ENCODE measurements around the gene PLEKHG7.

PLEKHG7 gene

GRCh38 chr12:92695056-92695455, 7.7 kb upstream of the PLEKHG7 start:
- TF ChIP-seq CTCF (conservative IDR thresholded peaks at IDR 0.05), result no peak
- no peak overlapping the region for H3K27ac ChIP-seq

- TF ChIP-seq CTCF (conservative IDR thresholded peaks at IDR 0.05), result no peak
- H3K27ac ChIP-seq, result no peak overlapping the region
Measured at GRCh38 chr12:92695577-92695976, 7.2 kb upstream of the PLEKHG7 start.

GRCh38 chr12:92696216-92696615, 6.6 kb upstream of the PLEKHG7 start:
- TF ChIP-seq CTCF (conservative IDR thresholded peaks at IDR 0.05), result no peak
- no peak overlapping the region for H3K27ac ChIP-seq

- no peak overlapping the region for H3K27ac ChIP-seq
- TF ChIP-seq CTCF (conservative IDR thresholded peaks at IDR 0.05), result no peak
Measured at GRCh38 chr12:92698474-92698873, 4.3 kb upstream of the PLEKHG7 start.

- TF ChIP-seq CTCF (conservative IDR thresholded peaks at IDR 0.05), result no peak
- no peak overlapping the region for H3K27ac ChIP-seq
Measured at GRCh38 chr12:92701441-92701840, 1.3 kb upstream of the PLEKHG7 start.

- TF ChIP-seq CTCF (conservative IDR thresholded peaks at IDR 0.05), result no peak
- H3K27ac ChIP-seq, result no peak overlapping the region
Measured at GRCh38 chr12:92703786-92704185, 997 bp downstream of the PLEKHG7 start.

- no peak for TF ChIP-seq CTCF (conservative IDR thresholded peaks at IDR 0.05)
Measured at GRCh38 chr12:92706594-92706993, 3.8 kb downstream of the PLEKHG7 start.

GRCh38 chr12:92707926-92708325, 5.1 kb downstream of the PLEKHG7 start:
- no peak overlapping the region for H3K27ac ChIP-seq
- TF ChIP-seq CTCF (conservative IDR thresholded peaks at IDR 0.05), result no peak

More at GRCh38 chr12:92706594-92706993, 3.8 kb downstream of the PLEKHG7 start:
- no peak overlapping the region for H3K27ac ChIP-seq
